Dendritic cell treated with granulocyte-macrophage colony-stimulating factor and Interleukin-4, amounts not matched to agents 40 ng/mL and 50 ng/mL, for 4 days (primary cell): Measurements from ENCODE around the gene PCDH20.

ENCODE experiments used
- H3K27ac Mint-ChIP-seq: one replicate; pipeline ENCODE4 v1.8.0; 2022; ENCODE audit warnings: mild to moderate bottlenecking, mixed read lengths
- H3K27me3 Mint-ChIP-seq: one replicate; pipeline ENCODE4 v1.8.0; 2022; ENCODE audit warnings: mild to moderate bottlenecking, mixed read lengths
- H3K36me3 Mint-ChIP-seq: one replicate; pipeline ENCODE4 v1.8.0; 2022; ENCODE audit warnings: low read depth, mixed read lengths
- H3K4me1 Mint-ChIP-seq: one replicate; pipeline ENCODE4 v1.8.0; 2022; ENCODE audit warnings: low read depth, mixed read lengths
- H3K4me3 Mint-ChIP-seq: one replicate; pipeline ENCODE4 v1.8.0; 2022; ENCODE audit warnings: mild to moderate bottlenecking, moderate library complexity, mixed read lengths
- H3K9me3 Mint-ChIP-seq: one replicate; pipeline ENCODE4 v1.8.0; 2022; ENCODE audit warnings: mixed read lengths
- intact Hi-C: fragments of 100-400 bp; cut with micrococcal nuclease; formaldehyde crosslinking; loops from one replicate; pipeline ENCODE4 v1.15.0; 2022

The PCDH20 gene, protein sequence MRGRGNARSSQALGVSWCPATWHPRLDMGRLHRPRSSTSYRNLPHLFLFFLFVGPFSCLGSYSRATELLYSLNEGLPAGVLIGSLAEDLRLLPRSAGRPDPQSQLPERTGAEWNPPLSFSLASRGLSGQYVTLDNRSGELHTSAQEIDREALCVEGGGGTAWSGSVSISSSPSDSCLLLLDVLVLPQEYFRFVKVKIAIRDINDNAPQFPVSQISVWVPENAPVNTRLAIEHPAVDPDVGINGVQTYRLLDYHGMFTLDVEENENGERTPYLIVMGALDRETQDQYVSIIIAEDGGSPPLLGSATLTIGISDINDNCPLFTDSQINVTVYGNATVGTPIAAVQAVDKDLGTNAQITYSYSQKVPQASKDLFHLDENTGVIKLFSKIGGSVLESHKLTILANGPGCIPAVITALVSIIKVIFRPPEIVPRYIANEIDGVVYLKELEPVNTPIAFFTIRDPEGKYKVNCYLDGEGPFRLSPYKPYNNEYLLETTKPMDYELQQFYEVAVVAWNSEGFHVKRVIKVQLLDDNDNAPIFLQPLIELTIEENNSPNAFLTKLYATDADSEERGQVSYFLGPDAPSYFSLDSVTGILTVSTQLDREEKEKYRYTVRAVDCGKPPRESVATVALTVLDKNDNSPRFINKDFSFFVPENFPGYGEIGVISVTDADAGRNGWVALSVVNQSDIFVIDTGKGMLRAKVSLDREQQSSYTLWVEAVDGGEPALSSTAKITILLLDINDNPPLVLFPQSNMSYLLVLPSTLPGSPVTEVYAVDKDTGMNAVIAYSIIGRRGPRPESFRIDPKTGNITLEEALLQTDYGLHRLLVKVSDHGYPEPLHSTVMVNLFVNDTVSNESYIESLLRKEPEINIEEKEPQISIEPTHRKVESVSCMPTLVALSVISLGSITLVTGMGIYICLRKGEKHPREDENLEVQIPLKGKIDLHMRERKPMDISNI

DNA sequence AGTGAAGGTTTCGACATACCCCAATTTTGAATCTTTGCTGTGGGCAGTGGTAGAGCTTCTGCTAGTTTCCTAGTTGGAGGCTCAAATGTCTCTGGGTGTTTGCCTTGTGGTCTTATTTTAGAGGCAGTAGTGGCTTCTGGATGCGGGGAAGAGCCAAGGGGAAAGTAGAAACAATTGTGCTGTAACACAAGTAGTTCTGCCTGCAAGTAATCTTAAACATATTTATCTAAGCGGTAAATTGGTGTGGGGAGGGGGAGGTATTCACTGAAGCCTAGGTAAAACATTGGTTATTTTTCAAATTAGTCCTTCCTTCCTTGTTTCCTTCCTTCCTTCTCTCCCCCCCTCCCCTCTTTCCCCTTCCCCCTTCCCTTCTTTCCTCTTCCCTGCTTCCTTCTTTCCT is at the start of gene PCDH20:
Gene PCDH20 (minus strand): TSS at position 101 of the 400 bp plus-strand sequence. CDS start 691 bp downstream, outside the sequence.
- no peaks in the 10 kb centered on the region for H3K9me3 Mint-ChIP-seq
- intact Hi-C loops = no loop called here
- peak within 1 kb of the TSS; percentile 1 for H3K4me3 Mint-ChIP-seq
- peaks cover 8% of the 10 kb centered on the region for H3K4me1 Mint-ChIP-seq
- H3K27ac Mint-ChIP-seq = no peak within 1 kb of the TSS
- no peaks in the 10 kb centered on the region for H3K36me3 Mint-ChIP-seq
- peaks cover 39% of the 10 kb centered on the region for H3K27me3 Mint-ChIP-seq

DNA sequence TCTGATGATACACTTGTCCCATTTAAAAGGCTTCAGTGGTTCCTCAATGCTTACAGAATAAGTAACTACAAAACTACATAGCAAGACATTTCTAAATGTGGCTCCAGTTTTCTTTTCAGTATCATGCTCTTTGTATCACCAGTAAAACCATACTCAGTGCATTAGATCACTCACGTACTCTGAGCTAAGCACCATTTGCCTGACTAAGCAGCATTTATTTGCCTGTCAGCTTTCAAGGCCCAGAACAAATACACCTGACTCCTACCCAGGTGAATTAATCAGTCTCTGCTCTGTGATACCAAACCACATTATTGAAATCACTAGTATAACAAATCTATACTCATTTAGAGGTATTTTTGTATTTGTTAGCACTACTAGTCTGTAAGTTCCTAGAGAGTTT is 47.4 kb upstream of the PCDH20 start:
- intact Hi-C loops = no loop called here
- no peaks in the 10 kb centered on the region for H3K4me1 Mint-ChIP-seq
- no peaks in the 10 kb centered on the region for H3K27me3 Mint-ChIP-seq
- no peak overlapping the region for H3K27ac Mint-ChIP-seq
- no peaks in the 10 kb centered on the region for H3K36me3 Mint-ChIP-seq
- no peaks in the 10 kb centered on the region for H3K9me3 Mint-ChIP-seq
- no peak overlapping the region for H3K4me3 Mint-ChIP-seq

DNA sequence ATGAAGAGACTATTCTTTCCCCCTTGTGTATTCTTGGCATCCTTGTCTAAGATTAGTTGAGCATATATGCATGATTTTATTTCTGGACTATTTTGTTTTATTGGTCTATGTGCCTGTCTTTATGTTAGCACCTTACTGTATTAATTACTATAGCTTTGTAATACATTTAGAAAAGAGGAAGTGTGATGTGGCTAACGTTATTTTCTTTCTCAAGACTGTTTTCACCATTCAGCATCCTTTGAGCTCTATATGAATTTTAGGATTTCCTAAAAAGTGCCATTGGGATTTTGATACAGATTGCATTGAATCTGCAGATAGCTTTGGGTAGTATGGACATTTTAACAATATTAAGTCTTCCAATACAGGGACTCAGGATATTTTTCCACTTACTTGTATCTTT is 37.5 kb upstream of the PCDH20 start:
- Mint-ChIP-seq H3K4me3 (no peak overlapping the region), H3K4me1 (no peaks in the 10 kb centered on the region), H3K27ac (no peak overlapping the region), H3K9me3 (peaks cover 19% of the 10 kb centered on the region), H3K27me3 (no peaks in the 10 kb centered on the region), H3K36me3 (no peaks in the 10 kb centered on the region)
- intact Hi-C loops = no loop called here

DNA sequence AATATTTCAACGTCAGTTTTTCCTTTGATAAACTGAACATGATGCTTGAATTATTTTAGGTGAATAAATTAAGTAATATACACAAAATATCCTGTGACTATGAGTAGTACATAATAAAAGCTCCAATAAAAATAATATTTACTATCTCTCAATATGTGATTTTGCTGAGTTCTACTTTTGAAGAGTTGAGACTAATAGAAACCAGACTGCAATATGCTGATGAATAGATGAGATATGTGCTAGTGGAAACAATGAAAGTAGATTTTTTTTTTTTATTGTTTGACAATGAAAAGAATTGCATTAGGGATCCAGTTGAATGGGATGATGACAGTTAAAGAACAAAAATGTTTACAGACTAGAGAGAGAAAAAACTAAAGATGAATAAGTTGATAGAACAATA is 16.4 kb upstream of the PCDH20 start:
- Mint-ChIP-seq H3K9me3 (no peaks in the 10 kb centered on the region), H3K4me1 (no peaks in the 10 kb centered on the region), H3K4me3 (no peak overlapping the region), H3K36me3 (no peaks in the 10 kb centered on the region), H3K27me3 (no peaks in the 10 kb centered on the region), H3K27ac (no peak overlapping the region)
- intact Hi-C loops = no loop called here

DNA sequence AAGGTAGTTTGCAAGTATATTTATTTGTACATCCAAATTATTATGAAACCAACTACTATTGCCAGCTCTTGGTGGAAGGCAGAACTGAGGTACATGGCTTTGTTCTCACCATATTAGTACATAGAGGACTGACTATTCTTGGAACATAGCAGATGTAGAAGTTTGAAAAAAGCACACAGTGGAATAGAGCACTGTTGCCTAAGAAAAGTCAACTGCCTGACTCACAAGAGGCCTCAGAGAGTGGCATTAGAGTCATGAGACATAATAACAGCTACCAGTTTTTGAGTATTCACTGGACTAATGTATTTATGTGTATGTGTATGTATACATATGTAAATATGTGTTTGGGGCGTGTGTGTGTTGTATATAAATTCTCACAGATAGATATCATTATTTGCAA is 8.3 kb upstream of the PCDH20 start:
- Mint-ChIP-seq H3K27me3 (no peaks in the 10 kb centered on the region), H3K4me3 (no peak overlapping the region), H3K4me1 (no peaks in the 10 kb centered on the region), H3K36me3 (no peaks in the 10 kb centered on the region), H3K9me3 (no peaks in the 10 kb centered on the region), H3K27ac (no peak overlapping the region)
- intact Hi-C loops = no loop called here

DNA sequence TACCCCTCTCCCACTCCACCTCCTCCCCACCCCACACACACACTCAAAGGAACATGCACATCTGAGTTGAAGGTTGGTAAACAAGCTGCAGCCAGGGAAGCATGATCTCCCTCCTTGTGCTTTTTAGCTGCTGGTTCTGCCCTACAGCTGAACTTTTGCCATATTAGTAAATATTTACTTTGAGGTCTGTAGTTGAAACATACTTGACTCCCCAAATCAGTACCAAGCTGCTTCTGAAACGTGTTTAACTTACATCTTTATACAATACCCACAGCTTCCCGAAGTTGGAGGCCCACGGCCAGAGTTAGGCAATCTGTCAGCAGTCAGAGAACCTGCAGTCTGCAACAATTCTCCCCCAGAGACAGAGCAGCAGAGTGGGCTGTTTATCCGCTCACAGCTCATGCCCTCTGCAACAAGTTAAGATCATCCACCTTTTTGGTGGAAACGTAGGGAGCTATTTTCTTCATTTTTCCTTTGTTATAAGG is 1.5 kb upstream of the PCDH20 start:
- intact Hi-C loops = no loop called here
- Mint-ChIP-seq H3K9me3 (no peaks in the 10 kb centered on the region), H3K27me3 (peaks cover 39% of the 10 kb centered on the region), H3K36me3 (no peaks in the 10 kb centered on the region), H3K4me1 (peaks cover 8% of the 10 kb centered on the region), H3K27ac (no peak overlapping the region), H3K4me3 (no peak overlapping the region)

DNA sequence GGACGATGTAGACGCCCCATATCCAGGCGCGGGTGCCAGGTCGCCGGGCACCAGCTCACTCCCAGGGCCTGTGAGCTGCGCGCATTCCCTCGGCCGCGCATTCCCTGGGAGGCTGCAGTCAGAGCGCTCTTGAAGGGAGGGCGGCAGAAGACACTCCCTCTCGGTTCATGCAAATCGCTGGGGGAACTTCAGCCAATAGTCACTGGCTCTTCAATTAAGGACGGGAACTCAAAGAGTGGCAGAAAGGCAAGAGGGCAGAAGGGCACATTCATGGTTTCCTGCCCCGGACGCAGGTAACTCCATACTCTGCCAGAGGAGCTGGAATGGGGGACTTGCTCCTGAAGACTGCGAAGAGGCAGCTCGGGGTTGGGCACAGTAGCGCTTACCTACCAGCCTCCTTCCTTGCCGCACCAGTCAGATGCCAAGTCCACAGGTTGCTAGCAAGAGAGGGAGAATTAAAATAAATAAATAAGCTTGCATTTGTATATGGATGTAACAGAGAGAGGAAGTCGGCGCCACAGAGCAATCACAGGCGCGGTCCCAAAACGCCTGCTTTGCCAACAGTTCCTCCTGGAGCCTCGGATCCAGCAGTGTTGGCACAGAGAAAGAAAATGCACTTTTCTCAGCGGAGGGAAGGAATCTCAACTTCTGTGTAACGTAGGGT is 459 bp downstream of the PCDH20 start:
- intact Hi-C loops = no loop called here
- Mint-ChIP-seq H3K9me3 (no peaks in the 10 kb centered on the region), H3K4me1 (peaks cover 8% of the 10 kb centered on the region), H3K27me3 (peaks cover 39% of the 10 kb centered on the region), H3K27ac (no peak overlapping the region), H3K4me3 (peak overlapping the region; percentile 1), H3K36me3 (no peaks in the 10 kb centered on the region)

DNA sequence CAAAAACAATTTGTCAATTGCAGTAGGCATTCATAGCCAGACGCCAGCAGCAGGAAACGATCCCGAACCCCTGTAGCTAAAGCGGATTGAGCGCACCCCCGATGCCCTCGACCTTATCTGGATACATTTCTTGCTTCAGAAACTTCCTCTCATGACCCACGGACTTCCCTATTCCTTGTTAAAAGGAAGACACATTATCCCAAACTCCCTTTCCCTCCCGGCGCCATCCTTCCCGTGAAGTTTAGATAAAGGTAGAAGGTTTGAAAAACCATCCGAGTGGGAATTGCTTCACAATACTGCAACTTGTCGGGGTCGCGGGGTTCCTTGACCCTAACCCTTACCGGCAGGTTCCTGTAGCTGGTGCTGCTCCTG is 977 bp downstream of the PCDH20 start:
- H3K4me3 Mint-ChIP-seq = peak overlapping the region; percentile 1
- H3K4me1 Mint-ChIP-seq = peaks cover 8% of the 10 kb centered on the region
- intact Hi-C loops = no loop called here
- no peak overlapping the region for H3K27ac Mint-ChIP-seq
- no peaks in the 10 kb centered on the region for H3K36me3 Mint-ChIP-seq
- H3K9me3 Mint-ChIP-seq = no peaks in the 10 kb centered on the region
- H3K27me3 Mint-ChIP-seq = peaks cover 39% of the 10 kb centered on the region

DNA sequence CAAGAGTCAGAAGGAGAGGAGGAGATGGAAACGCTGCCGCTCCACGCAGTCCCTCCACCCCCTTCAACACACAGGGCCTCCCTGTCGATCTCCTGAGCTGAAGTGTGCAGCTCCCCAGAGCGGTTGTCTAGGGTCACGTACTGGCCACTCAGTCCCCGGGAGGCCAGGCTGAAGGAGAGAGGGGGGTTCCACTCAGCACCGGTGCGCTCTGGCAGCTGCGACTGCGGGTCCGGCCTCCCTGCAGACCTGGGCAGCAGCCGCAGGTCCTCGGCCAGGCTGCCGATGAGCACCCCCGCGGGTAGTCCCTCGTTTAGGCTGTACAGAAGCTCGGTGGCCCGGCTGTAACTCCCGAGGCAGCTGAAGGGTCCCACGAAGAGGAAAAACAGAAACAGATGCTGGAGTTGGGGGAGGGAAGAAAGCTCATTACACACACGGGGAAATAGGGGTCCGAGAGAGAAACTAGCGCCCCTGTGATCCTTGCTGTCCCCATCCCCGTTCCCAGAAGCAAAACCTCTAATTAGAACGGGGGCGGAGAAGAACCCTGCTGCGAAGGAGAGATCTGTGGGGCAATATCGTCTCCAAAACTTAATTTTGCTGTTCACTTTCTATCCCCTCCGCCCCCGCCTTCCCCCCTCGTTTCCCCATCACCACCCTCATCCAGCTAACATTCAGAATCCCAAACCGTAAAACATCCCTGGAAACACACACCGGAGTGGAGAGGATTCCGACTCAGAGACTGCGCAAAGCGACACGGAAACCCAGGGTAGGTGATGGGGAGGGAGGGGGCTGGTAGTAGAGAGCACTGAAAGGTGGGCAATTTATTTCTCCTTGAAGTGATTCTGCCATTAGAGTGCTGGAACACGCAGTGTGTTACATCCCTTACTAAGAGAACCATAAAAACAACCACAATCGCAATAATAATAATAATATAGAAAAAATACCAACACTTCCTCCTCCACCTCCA is 1.8 kb downstream of the PCDH20 start:
- Mint-ChIP-seq H3K27me3 (peaks cover 39% of the 10 kb centered on the region), H3K9me3 (no peaks in the 10 kb centered on the region), H3K36me3 (no peaks in the 10 kb centered on the region), H3K4me3 (no peak overlapping the region), H3K27ac (no peak overlapping the region), H3K4me1 (peaks cover 8% of the 10 kb centered on the region)
- intact Hi-C loops = no loop called here

DNA sequence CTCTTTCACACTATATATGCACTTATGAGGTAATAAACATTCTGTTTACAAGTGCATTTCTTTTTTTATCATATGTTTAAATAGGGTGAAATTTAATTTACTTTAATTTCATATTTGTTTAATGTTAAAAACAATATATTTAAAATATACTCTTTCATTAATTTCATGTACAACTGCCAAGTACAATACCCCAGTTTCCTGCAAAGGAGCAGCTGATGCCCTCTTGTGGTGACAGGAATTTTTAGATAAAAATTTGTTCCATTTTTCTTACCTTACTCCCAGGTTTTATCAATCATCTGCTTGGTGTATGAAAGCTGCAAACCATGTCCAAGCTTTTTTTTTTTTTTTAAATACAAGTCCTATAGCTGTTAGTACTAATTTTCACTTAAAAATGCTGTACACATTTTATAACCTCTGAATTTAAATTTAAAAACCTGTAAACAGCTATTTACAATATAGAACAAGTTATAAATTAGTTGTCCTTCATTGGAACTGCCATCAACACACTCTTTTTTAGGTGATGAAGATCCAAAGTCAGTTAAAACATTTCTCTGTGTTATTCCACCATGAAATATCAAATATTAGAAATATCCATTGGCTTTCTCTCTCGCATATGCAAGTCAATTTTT is 4.9 kb downstream of the PCDH20 start:
- H3K27ac Mint-ChIP-seq = no peak overlapping the region
- H3K4me1 Mint-ChIP-seq = peaks cover 8% of the 10 kb centered on the region
- intact Hi-C loops = no loop called here
- H3K9me3 Mint-ChIP-seq = no peaks in the 10 kb centered on the region
- peaks cover 34% of the 10 kb centered on the region for H3K27me3 Mint-ChIP-seq
- H3K36me3 Mint-ChIP-seq = no peaks in the 10 kb centered on the region
- no peak overlapping the region for H3K4me3 Mint-ChIP-seq

DNA sequence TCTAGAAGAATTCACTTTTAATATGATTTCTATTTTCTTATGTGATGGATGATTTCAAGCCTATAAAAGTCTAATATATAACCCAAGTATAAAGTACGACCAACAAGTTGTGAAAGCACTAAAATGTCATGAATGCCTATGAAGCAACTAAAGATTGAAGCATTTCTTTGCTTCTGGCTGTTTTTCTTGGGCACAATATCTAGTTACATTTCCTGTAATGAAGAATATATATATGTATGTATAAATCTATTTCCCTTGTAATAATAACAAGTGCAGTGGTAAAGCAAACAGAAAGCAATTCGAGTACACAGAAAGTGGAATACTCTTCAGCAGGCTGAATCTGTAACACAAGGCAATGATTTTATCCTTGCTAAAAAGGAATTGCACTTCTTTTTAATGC is 5.4 kb downstream of the PCDH20 start:
- H3K27me3 Mint-ChIP-seq = peaks cover 29% of the 10 kb centered on the region
- no peaks in the 10 kb centered on the region for H3K9me3 Mint-ChIP-seq
- H3K36me3 Mint-ChIP-seq = no peaks in the 10 kb centered on the region
- intact Hi-C loops = no loop called here
- H3K27ac Mint-ChIP-seq = no peak overlapping the region
- H3K4me3 Mint-ChIP-seq = no peak overlapping the region
- peaks cover 7% of the 10 kb centered on the region for H3K4me1 Mint-ChIP-seq

DNA sequence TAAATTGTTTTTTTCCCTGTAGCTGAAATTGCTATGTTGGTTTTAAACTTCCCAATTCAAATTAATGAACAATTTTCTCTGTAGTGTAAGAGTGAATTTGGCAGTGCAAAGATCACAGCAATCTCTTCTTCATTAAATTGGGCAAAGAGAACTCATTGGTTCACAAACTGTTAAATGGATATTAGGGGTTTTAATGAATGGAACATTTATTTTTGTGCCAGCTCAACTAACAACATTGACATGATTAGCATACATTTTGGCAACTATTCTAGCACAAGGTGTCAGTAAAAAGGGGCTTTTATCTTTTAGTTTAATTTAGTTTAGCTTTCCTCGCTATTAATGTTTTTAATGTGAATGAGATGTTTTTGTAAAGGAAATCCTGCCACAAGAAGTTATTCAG is 7.1 kb downstream of the PCDH20 start:
- Mint-ChIP-seq H3K9me3 (no peaks in the 10 kb centered on the region), H3K27me3 (peaks cover 13% of the 10 kb centered on the region), H3K4me1 (no peaks in the 10 kb centered on the region), H3K36me3 (no peaks in the 10 kb centered on the region), H3K4me3 (no peak overlapping the region), H3K27ac (no peak overlapping the region)
- intact Hi-C loops = no loop called here

DNA sequence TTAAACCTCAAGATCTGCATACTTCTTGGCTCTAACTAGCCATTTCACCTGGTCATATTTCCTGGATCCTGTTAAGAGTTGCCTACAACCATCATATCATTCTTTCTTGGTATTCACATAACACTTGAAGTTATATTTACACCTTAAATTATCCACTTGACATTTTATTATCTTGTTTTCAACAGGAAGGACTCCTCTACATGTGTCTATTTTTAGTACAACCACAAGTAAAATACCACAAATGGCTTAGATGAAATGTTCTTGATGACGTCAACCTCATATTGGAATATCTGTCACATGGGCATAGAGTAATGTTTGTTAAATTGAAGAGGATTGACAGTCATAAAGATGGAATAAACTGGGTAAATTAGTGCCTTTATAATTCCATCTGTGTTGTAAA is 9.4 kb downstream of the PCDH20 start:
- Mint-ChIP-seq H3K9me3 (no peaks in the 10 kb centered on the region), H3K4me3 (no peak overlapping the region), H3K27ac (no peak overlapping the region), H3K4me1 (no peaks in the 10 kb centered on the region), H3K27me3 (no peaks in the 10 kb centered on the region), H3K36me3 (no peaks in the 10 kb centered on the region)
- intact Hi-C loops = no loop called here
